Osteocyte (in vitro differentiated cells): ENCODE data around the gene COBLL1. TPM values are rescaled to one million over a fixed set of nuclear protein-coding genes. Genes with fewer than 3 reads are reported as not detected.

ENCODE experiments used
- DNase-seq: peaks from one replicate; pipeline ENCODE4 v3.0.0; 2021; ENCODE audit warnings: mixed read lengths; ENCODE audit not compliant: unreplicated experiment; ENCODE audit errors: extremely low spot score
- H3K27ac Mint-ChIP-seq: one replicate; pipeline ENCODE4 v1.8.0; 2021; ENCODE audit warnings: mild to moderate bottlenecking, mixed read lengths; ENCODE audit not compliant: unreplicated experiment
- H3K27me3 Mint-ChIP-seq: one replicate; pipeline ENCODE4 v1.8.0; 2021; ENCODE audit warnings: mixed read lengths; ENCODE audit not compliant: unreplicated experiment
- H3K36me3 Mint-ChIP-seq: one replicate; pipeline ENCODE4 v1.8.0; 2021; ENCODE audit warnings: mixed read lengths; ENCODE audit not compliant: unreplicated experiment
- H3K4me1 Mint-ChIP-seq: one replicate; pipeline ENCODE4 v1.8.0; 2021; ENCODE audit warnings: mixed read lengths; ENCODE audit not compliant: unreplicated experiment
- H3K4me3 Mint-ChIP-seq: one replicate; pipeline ENCODE4 v1.8.0; 2021; ENCODE audit warnings: mild to moderate bottlenecking, moderate library complexity, mixed read lengths; ENCODE audit not compliant: unreplicated experiment
- H3K9me3 Mint-ChIP-seq: one replicate; pipeline ENCODE4 v1.8.0; 2021; ENCODE audit warnings: mixed read lengths; ENCODE audit not compliant: unreplicated experiment
- total RNA-seq: library from RNA; stranded (reverse); gene quantifications from 2 replicates; pipeline ENCODE4 v1.2.1, GENCODE V29; 2021
- TF ChIP-seq, protein P1 (sequence below): fragments of 200-600 bp; sonication (generic); IDR thresholded peaks from 2 replicates; pipeline ENCODE4 v1.5.0; 2021; ENCODE audit warnings: antibody characterized with exemption, mild to moderate bottlenecking, moderate library complexity

The COBLL1 gene
- total RNA-seq, 1 donor from 2014 or later = 8.9 TPM

DNA sequence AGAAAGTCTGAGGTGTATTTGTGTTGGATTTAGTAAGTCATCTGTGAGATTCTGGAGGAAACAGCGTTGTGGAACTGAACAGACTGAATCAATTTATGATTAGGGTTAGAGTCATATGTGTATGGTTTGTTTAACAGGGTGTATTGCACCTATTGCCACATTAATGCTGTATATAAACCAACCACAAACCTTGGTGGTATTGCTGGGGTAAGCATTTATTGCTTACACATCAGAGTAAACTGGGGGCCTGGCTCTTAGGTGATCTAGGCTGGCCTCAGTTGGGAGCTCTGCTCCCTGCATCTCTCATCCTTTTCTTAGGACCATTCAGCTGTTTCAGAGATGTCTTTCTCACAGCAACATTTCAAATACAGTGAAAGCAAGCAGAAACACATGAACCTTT, 160.6 kb downstream of the COBLL1 start:
- H3K4me1 Mint-ChIP-seq = no peaks in the 10 kb centered on the region
- H3K27ac Mint-ChIP-seq = no peak overlapping the region
- no peak overlapping the region for H3K4me3 Mint-ChIP-seq
- TF ChIP-seq, protein P1, sequence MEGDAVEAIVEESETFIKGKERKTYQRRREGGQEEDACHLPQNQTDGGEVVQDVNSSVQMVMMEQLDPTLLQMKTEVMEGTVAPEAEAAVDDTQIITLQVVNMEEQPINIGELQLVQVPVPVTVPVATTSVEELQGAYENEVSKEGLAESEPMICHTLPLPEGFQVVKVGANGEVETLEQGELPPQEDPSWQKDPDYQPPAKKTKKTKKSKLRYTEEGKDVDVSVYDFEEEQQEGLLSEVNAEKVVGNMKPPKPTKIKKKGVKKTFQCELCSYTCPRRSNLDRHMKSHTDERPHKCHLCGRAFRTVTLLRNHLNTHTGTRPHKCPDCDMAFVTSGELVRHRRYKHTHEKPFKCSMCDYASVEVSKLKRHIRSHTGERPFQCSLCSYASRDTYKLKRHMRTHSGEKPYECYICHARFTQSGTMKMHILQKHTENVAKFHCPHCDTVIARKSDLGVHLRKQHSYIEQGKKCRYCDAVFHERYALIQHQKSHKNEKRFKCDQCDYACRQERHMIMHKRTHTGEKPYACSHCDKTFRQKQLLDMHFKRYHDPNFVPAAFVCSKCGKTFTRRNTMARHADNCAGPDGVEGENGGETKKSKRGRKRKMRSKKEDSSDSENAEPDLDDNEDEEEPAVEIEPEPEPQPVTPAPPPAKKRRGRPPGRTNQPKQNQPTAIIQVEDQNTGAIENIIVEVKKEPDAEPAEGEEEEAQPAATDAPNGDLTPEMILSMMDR = no peak
- H3K36me3 Mint-ChIP-seq = no peaks in the 10 kb centered on the region
- DNase-seq = no peak
- H3K27me3 Mint-ChIP-seq = no peaks in the 10 kb centered on the region
- peaks cover 6% of the 10 kb centered on the region for H3K9me3 Mint-ChIP-seq

DNA sequence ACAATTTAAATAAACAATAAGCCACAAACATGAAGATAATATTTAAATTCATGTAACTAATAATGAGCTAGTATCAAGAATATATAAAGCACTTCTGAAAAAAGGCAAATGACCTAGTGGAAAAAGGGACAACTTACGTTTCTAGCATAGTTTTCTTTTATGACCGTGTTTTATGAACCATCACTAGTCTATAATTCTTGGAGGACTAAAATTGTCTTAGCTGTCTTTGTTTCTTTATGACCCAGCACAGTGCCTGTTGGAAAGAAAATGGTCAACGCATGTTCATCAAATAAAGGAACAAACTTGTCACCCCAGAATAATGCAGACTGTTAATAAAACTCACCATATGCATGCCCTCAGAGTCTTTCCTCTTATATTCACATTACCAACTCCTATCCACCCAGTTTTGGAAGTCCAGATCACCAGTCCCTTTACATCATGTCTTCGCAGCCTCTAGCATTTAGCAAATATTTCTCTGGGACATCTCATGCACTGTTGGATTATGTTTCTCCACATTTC, 162.9 kb downstream of the COBLL1 start:
- no peaks in the 10 kb centered on the region for H3K4me1 Mint-ChIP-seq
- TF ChIP-seq, protein P1 = no peak
- H3K4me3 Mint-ChIP-seq = no peak overlapping the region
- H3K27me3 Mint-ChIP-seq = no peaks in the 10 kb centered on the region
- peaks cover 6% of the 10 kb centered on the region for H3K9me3 Mint-ChIP-seq
- H3K27ac Mint-ChIP-seq = no peak overlapping the region
- H3K36me3 Mint-ChIP-seq = no peaks in the 10 kb centered on the region
- DNase-seq = no peak

DNA sequence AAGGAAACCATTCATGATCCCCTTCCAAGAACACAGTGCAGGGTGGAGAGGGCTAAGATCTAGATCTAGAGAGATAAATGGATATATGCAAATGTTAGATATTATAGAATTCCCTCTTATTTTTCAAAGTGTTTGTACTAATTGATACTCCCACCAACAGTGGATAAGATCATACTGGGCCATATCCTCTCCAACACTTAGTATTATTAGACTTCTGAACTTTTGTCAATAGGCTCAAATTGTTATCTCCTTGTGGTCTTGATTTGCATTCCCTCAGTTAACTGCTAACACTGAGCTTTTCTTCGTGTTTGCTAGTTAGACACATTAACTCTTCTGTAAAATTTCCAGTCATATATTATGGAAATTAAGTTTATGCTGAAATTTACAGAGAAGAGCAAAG, 163.9 kb downstream of the COBLL1 start:
- H3K36me3 Mint-ChIP-seq = no peaks in the 10 kb centered on the region
- H3K4me3 Mint-ChIP-seq = no peak overlapping the region
- no peaks in the 10 kb centered on the region for H3K4me1 Mint-ChIP-seq
- H3K27me3 Mint-ChIP-seq = no peaks in the 10 kb centered on the region
- DNase-seq = no peak
- peaks cover 6% of the 10 kb centered on the region for H3K9me3 Mint-ChIP-seq
- H3K27ac Mint-ChIP-seq = no peak overlapping the region
- TF ChIP-seq, protein P1 = no peak

DNA sequence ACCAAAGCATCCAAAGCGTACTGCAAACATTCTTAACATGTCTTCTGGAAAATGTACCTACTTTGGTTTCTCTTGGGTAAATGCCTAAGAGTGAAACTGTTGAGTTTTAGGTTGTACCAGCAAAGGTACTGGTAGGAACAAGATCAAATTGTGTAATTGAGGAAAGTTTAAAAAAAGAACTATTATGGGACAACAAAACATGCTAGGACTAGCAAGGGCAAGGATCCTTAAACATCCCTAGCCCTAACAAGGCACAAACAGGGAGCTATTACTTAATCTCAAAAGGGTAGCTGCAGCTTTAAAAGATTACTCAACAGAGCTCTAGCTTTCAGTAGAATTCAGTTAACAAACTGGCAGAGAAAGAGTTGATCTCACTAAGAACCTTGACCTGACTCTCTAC, 164.4 kb downstream of the COBLL1 start:
- no peaks in the 10 kb centered on the region for H3K36me3 Mint-ChIP-seq
- H3K27ac Mint-ChIP-seq = no peak overlapping the region
- TF ChIP-seq, protein P1 = no peak
- no peak for DNase-seq
- no peaks in the 10 kb centered on the region for H3K27me3 Mint-ChIP-seq
- H3K9me3 Mint-ChIP-seq = peaks cover 6% of the 10 kb centered on the region
- no peaks in the 10 kb centered on the region for H3K4me1 Mint-ChIP-seq
- no peak overlapping the region for H3K4me3 Mint-ChIP-seq

DNA sequence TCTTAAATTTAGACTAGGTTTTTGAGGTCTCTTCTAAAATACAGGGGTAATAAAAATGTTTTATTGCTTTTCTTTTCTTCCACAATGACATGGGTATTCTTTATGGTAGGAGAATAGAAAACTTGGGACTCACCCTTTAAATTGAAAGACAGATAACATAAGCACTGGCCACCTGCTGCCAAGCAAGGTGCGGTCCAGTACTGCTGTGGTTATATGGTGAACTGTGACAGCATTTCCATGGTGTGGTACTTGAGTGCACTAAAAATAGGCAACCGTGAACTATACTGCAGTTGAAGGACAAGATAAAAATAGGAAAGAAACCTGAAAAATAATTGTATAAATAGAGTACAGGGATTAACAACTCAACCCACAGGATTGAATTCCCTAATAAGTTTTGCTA, 165.9 kb downstream of the COBLL1 start:
- Mint-ChIP-seq H3K27me3 (no peaks in the 10 kb centered on the region), H3K27ac (no peak overlapping the region), H3K9me3 (peaks cover 6% of the 10 kb centered on the region), H3K4me3 (no peak overlapping the region), H3K4me1 (no peaks in the 10 kb centered on the region), H3K36me3 (no peaks in the 10 kb centered on the region)
- TF ChIP-seq, protein P1 = no peak
- DNase-seq = no peak
